ENCODE results near the gene CPEB1. TPM values are rescaled to one million over a fixed set of nuclear protein-coding genes. Genes with fewer than 3 reads are reported as not detected.

CPEB1 gene
- total RNA-seq, 1 experiment from 2014 or later = not detected

DNA sequence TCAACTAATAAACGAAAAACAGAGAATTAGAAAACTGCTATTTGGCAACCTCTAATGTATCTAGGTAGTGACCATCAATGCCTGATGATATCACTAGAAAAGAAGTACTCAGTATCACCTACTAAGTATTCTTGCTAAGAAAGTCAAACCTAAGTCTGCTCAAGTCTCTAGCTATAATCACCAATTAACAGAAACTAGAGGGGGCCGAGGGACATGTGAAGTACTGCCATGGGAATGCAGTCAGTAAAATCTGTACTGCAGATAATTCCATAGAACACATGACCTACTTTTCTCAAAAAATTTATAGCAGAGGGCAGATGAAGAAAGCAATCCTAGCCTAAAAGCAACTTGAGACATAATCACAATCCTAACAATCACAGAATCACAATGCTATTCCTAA lies 51.4 kb downstream of the CPEB1 start:
- no peaks in the 10 kb centered on the region for H3K9me2 ChIP-seq (replicated peaks; ENCODE audit: insufficient read depth, low read length)
- no peak overlapping the region for H3K9ac ChIP-seq (ENCODE audit: low read length)
- no peaks in the 10 kb centered on the region for H4K20me1 ChIP-seq (ENCODE audit: insufficient read depth, low read depth, low read length)
- DNase-seq = no peak
- no peak overlapping the region for H3K4me3 ChIP-seq (ENCODE audit: low read length)
- H3K9me3 ChIP-seq (ENCODE audit: low read length) = no peaks in the 10 kb centered on the region
- no peaks in the 10 kb centered on the region for H3K27me3 ChIP-seq (ENCODE audit: low read length)
- no peak overlapping the region for H2AFZ ChIP-seq (ENCODE audit: low read length)
- H3K4me2 ChIP-seq (ENCODE audit: low read depth, low read length, poor library complexity, severe bottlenecking) = no peak overlapping the region
- no peaks in the 10 kb centered on the region for H3K4me1 ChIP-seq (ENCODE audit: low read length)
- no peak overlapping the region for H3K27ac ChIP-seq (ENCODE audit: low read length)
- no peaks in the 10 kb centered on the region for H3K79me2 ChIP-seq (ENCODE audit: low read length)
- H3K36me3 ChIP-seq (ENCODE audit: insufficient read depth, low read length) = no peaks in the 10 kb centered on the region

DNA sequence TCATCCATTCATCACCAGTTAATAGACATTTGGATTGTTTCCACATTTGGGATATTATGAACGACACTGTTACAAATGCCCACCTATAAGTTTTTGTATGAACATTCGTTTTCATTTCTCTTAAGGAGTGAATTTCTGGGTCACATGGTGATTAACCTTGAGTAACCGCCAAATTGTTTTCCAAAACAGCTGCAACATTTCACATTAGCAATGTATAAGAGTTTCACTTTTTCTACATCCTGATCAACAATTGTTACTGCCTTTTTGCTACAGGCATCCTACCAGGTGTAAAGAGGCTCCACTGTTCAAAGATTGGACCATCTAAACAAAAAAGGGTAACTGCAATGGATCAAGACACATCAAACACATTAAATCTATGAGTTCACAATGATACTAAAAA lies 52.0 kb downstream of the CPEB1 start:
- Histone ChIP-seq H3K4me3 (ENCODE audit: low read length) (no peak overlapping the region), H4K20me1 (ENCODE audit: insufficient read depth, low read depth, low read length) (no peaks in the 10 kb centered on the region), H3K9ac (ENCODE audit: low read length) (no peak overlapping the region), H3K27ac (ENCODE audit: low read length) (no peak overlapping the region), H3K27me3 (ENCODE audit: low read length) (no peaks in the 10 kb centered on the region), H3K9me3 (ENCODE audit: low read length) (no peaks in the 10 kb centered on the region), H3K36me3 (ENCODE audit: insufficient read depth, low read length) (no peaks in the 10 kb centered on the region), H3K9me2 (replicated peaks; ENCODE audit: insufficient read depth, low read length) (no peaks in the 10 kb centered on the region), H3K4me1 (ENCODE audit: low read length) (no peaks in the 10 kb centered on the region), H3K79me2 (ENCODE audit: low read length) (no peaks in the 10 kb centered on the region), H2AFZ (ENCODE audit: low read length) (no peak overlapping the region), H3K4me2 (ENCODE audit: low read depth, low read length, poor library complexity, severe bottlenecking) (no peak overlapping the region)
- DNase-seq = no peak

- H3K9me3 ChIP-seq (ENCODE audit: low read length) = no peaks in the 10 kb centered on the region
- no peak overlapping the region for H2AFZ ChIP-seq (ENCODE audit: low read length)
- H3K27ac ChIP-seq (ENCODE audit: low read length) = no peak overlapping the region
- DNase-seq = no peak
- H3K4me3 ChIP-seq (ENCODE audit: low read length) = no peak overlapping the region
- H3K36me3 ChIP-seq (ENCODE audit: insufficient read depth, low read length) = no peaks in the 10 kb centered on the region
- no peaks in the 10 kb centered on the region for H3K4me1 ChIP-seq (ENCODE audit: low read length)
- no peak overlapping the region for H3K4me2 ChIP-seq (ENCODE audit: low read depth, low read length, poor library complexity, severe bottlenecking)
- H3K27me3 ChIP-seq (ENCODE audit: low read length) = no peaks in the 10 kb centered on the region; the same call in 1 of the 2 replicates
- no peaks in the 10 kb centered on the region for H3K79me2 ChIP-seq (ENCODE audit: low read length)
- H4K20me1 ChIP-seq (ENCODE audit: insufficient read depth, low read depth, low read length) = no peaks in the 10 kb centered on the region
- H3K9me2 ChIP-seq (replicated peaks; ENCODE audit: insufficient read depth, low read length) = no peaks in the 10 kb centered on the region
- no peak overlapping the region for H3K9ac ChIP-seq (ENCODE audit: low read length)
Observed at GRCh38 chr15:82587805-82588204, 59.4 kb downstream of the CPEB1 start.

DNA sequence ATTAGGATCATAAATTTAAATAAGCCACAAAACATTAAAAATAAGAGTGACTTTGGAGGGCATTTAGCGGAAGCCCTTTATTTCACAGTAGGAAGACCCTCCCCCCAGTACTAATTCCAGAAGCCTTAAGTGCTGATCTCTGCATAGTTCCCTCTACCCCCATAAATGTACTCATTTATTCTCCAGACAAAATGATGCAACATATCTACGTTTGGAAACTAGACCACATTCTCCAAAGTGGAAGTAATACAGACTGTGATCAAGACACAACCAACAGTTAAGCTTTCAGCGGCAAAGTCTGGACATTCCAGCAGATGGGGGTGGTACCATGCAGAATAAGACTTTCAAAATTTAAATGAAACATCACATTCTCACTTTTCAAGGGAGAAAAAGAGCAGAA lies 62.1 kb downstream of the CPEB1 start:
- Histone ChIP-seq H3K9me2 (replicated peaks; ENCODE audit: insufficient read depth, low read length) (no peaks in the 10 kb centered on the region), H3K36me3 (ENCODE audit: insufficient read depth, low read length) (no peaks in the 10 kb centered on the region), H3K79me2 (ENCODE audit: low read length) (no peaks in the 10 kb centered on the region), H2AFZ (ENCODE audit: low read length) (no peak overlapping the region), H3K4me2 (ENCODE audit: low read depth, low read length, poor library complexity, severe bottlenecking) (no peak overlapping the region), H3K4me1 (ENCODE audit: low read length) (no peaks in the 10 kb centered on the region), H3K27ac (ENCODE audit: low read length) (no peak overlapping the region), H4K20me1 (ENCODE audit: insufficient read depth, low read depth, low read length) (no peaks in the 10 kb centered on the region), H3K27me3 (ENCODE audit: low read length) (no peaks in the 10 kb centered on the region; the same call in 1 of the 2 replicates), H3K9ac (ENCODE audit: low read length) (no peak overlapping the region), H3K4me3 (ENCODE audit: low read length) (no peak overlapping the region), H3K9me3 (ENCODE audit: low read length) (no peaks in the 10 kb centered on the region)
- DNase-seq = no peak

DNA sequence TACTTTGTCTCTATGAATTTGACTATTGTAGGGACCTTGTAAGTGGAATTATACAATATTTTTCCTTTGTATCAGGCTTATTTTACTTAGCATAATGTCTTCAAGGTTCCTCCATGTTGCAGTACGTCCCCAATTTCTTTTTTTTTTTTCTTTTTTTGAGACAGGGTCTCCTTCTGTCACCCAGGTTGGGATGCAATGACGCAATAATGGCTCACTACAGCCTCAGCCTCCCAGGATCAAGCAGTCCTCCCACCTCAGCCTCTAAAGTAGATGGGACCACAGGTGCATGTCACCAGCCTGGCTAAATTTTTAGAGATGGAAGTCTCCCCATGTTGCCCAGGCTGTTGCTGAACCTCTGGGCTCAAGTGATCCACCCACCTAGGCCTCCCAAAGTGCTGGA lies 66.5 kb downstream of the CPEB1 start:
- H3K27me3 ChIP-seq (ENCODE audit: low read length) = no peaks in the 10 kb centered on the region; the same call in 1 of the 2 replicates
- no peak overlapping the region for H3K4me3 ChIP-seq (ENCODE audit: low read length)
- no peaks in the 10 kb centered on the region for H3K4me1 ChIP-seq (ENCODE audit: low read length)
- H4K20me1 ChIP-seq (ENCODE audit: insufficient read depth, low read depth, low read length) = no peaks in the 10 kb centered on the region
- H3K79me2 ChIP-seq (ENCODE audit: low read length) = no peaks in the 10 kb centered on the region
- no peak overlapping the region for H3K4me2 ChIP-seq (ENCODE audit: low read depth, low read length, poor library complexity, severe bottlenecking)
- H3K9me2 ChIP-seq (replicated peaks; ENCODE audit: insufficient read depth, low read length) = no peaks in the 10 kb centered on the region
- no peak overlapping the region for H3K27ac ChIP-seq (ENCODE audit: low read length)
- H3K36me3 ChIP-seq (ENCODE audit: insufficient read depth, low read length) = no peaks in the 10 kb centered on the region
- no peak overlapping the region for H3K9ac ChIP-seq (ENCODE audit: low read length)
- H2AFZ ChIP-seq (ENCODE audit: low read length) = no peak overlapping the region
- H3K9me3 ChIP-seq (ENCODE audit: low read length) = no peaks in the 10 kb centered on the region
- DNase-seq = no peak

DNA sequence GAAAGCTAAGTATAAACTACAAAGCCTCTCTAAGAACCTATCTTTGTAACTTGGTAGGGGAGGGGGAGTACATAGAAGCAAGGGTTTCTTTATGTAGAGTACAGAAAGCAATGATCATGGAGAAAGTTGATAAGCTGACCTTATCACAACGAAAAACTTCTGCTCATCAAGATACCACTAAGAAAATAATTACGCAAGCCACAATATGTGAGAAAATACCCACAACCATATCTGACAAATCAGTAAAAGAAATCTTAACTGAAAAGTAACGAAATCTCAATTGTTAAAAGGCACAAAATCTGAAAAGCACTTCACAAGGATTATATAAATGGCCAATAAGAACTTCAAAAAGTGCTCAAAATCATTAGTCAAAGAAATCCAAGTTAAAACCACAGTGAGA lies 71.8 kb downstream of the CPEB1 start:
- no peak overlapping the region for H3K27ac ChIP-seq (ENCODE audit: low read length)
- no peak overlapping the region for H3K4me3 ChIP-seq (ENCODE audit: low read length)
- no peaks in the 10 kb centered on the region for H3K9me2 ChIP-seq (replicated peaks; ENCODE audit: insufficient read depth, low read length)
- H3K79me2 ChIP-seq (ENCODE audit: low read length) = no peaks in the 10 kb centered on the region
- H3K27me3 ChIP-seq (ENCODE audit: low read length) = 0 out of 2 replicates have a peak, but pooled peaks cover 4% of the 10 kb centered on the region
- H3K9ac ChIP-seq (ENCODE audit: low read length) = no peak overlapping the region
- H4K20me1 ChIP-seq (ENCODE audit: insufficient read depth, low read depth, low read length) = no peaks in the 10 kb centered on the region
- no peak overlapping the region for H3K4me2 ChIP-seq (ENCODE audit: low read depth, low read length, poor library complexity, severe bottlenecking)
- H2AFZ ChIP-seq (ENCODE audit: low read length) = no peak overlapping the region
- no peaks in the 10 kb centered on the region for H3K4me1 ChIP-seq (ENCODE audit: low read length)
- H3K36me3 ChIP-seq (ENCODE audit: insufficient read depth, low read length) = no peaks in the 10 kb centered on the region
- H3K9me3 ChIP-seq (ENCODE audit: low read length) = no peaks in the 10 kb centered on the region
- no peak for DNase-seq

DNA sequence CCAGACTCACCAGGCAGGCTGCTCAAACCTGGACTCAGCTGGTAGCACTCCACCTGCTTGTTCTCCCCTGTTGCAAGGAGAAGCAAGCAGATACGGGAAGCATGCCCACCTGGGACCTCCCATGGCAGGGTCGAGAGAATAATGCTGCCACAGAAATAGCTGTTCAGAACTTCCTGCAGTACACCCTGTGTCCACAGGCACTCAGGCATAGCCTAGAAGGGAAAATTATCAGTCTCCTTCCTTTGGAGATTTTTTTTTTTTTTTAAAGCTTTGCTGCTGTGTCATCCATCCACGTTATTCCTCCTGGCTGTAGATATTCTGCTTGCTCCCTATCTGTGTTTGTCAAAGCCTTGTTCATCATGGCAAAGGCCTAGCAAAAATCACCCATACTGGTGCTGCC lies 74.2 kb downstream of the CPEB1 start:
- Histone ChIP-seq H4K20me1 (ENCODE audit: insufficient read depth, low read depth, low read length) (no peaks in the 10 kb centered on the region), H3K9ac (ENCODE audit: low read length) (no peak overlapping the region), H3K9me3 (ENCODE audit: low read length) (no peaks in the 10 kb centered on the region), H2AFZ (ENCODE audit: low read length) (no peak overlapping the region), H3K36me3 (ENCODE audit: insufficient read depth, low read length) (no peaks in the 10 kb centered on the region), H3K79me2 (ENCODE audit: low read length) (no peaks in the 10 kb centered on the region), H3K4me1 (ENCODE audit: low read length) (no peaks in the 10 kb centered on the region), H3K4me3 (ENCODE audit: low read length) (no peak overlapping the region), H3K9me2 (replicated peaks; ENCODE audit: insufficient read depth, low read length) (no peaks in the 10 kb centered on the region), H3K27me3 (ENCODE audit: low read length) (0 out of 2 replicates have a peak, but pooled peaks cover 4% of the 10 kb centered on the region), H3K27ac (ENCODE audit: low read length) (no peak overlapping the region), H3K4me2 (ENCODE audit: low read depth, low read length, poor library complexity, severe bottlenecking) (no peak overlapping the region)
- no peak for DNase-seq

- no peak overlapping the region for H3K4me3 ChIP-seq (ENCODE audit: low read length)
Observed at GRCh38 chr15:82572311-82572710, 74.9 kb downstream of the CPEB1 start.

GRCh38 chr15:82571722-82572222 lies 75.4 kb downstream of the CPEB1 start:
- no peak overlapping the region for H3K4me3 ChIP-seq (ENCODE audit: low read length)
- H3K79me2 ChIP-seq (ENCODE audit: low read length) = no peaks in the 10 kb centered on the region
- 0 out of 2 replicates have a peak, but pooled peaks cover 4% of the 10 kb centered on the region for H3K27me3 ChIP-seq (ENCODE audit: low read length)
- no peak overlapping the region for H3K27ac ChIP-seq (ENCODE audit: low read length)
- no peak overlapping the region for H3K9ac ChIP-seq (ENCODE audit: low read length)
- no peak for DNase-seq
- no peaks in the 10 kb centered on the region for H4K20me1 ChIP-seq (ENCODE audit: insufficient read depth, low read depth, low read length)
- no peak overlapping the region for H3K4me2 ChIP-seq (ENCODE audit: low read depth, low read length, poor library complexity, severe bottlenecking)
- no peaks in the 10 kb centered on the region for H3K9me2 ChIP-seq (replicated peaks; ENCODE audit: insufficient read depth, low read length)
- H2AFZ ChIP-seq (ENCODE audit: low read length) = no peak overlapping the region
- no peaks in the 10 kb centered on the region for H3K36me3 ChIP-seq (ENCODE audit: insufficient read depth, low read length)
- no peaks in the 10 kb centered on the region for H3K9me3 ChIP-seq (ENCODE audit: low read length)
- H3K4me1 ChIP-seq (ENCODE audit: low read length) = no peaks in the 10 kb centered on the region

More at GRCh38 chr15:82572311-82572710, 74.9 kb downstream of the CPEB1 start:
- DNase-seq = no peak
- Histone ChIP-seq H3K79me2 (ENCODE audit: low read length) (no peaks in the 10 kb centered on the region), H4K20me1 (ENCODE audit: insufficient read depth, low read depth, low read length) (no peaks in the 10 kb centered on the region), H3K4me1 (ENCODE audit: low read length) (no peaks in the 10 kb centered on the region), H3K4me2 (ENCODE audit: low read depth, low read length, poor library complexity, severe bottlenecking) (no peak overlapping the region), H3K9ac (ENCODE audit: low read length) (no peak overlapping the region), H3K9me3 (ENCODE audit: low read length) (no peaks in the 10 kb centered on the region), H3K27ac (ENCODE audit: low read length) (no peak overlapping the region), H3K27me3 (ENCODE audit: low read length) (0 out of 2 replicates have a peak, but pooled peaks cover 4% of the 10 kb centered on the region), H2AFZ (ENCODE audit: low read length) (no peak overlapping the region), H3K9me2 (replicated peaks; ENCODE audit: insufficient read depth, low read length) (no peaks in the 10 kb centered on the region), H3K36me3 (ENCODE audit: insufficient read depth, low read length) (no peaks in the 10 kb centered on the region)
